NOMO-1 treated with dmso at 0.1 percent for 144 hours (cell line): ENCODE data around the gene SEMA3A.

Experiments used
- DNase-seq: peaks from one replicate; lab custom pipeline; 2025; ENCODE audit not compliant: unreplicated experiment; lab: John Stamatoyannopoulos, UW

SEMA3A gene

DNA sequence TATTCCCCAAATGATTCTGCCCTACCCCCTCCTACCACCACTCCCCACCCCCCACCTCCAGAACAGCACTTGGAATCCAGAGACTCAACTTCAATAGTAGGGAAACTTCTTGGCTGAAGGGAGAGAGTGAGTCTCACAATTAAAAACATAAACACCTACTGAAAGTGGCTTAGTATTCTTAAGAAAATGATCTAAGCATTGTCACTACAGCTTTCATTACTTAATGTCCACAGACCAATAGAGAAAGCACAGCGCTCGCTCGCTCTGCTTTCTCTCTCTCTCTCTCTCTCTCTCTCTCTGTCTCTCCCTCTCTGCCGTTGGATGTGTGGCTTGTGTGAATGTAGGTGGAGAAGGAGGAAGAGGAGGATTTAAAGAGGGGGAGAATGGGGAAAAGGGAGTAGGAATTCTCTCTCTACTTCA lies 1.5 kb upstream of the SEMA3A start:
- no peak for DNase-seq

DNA sequence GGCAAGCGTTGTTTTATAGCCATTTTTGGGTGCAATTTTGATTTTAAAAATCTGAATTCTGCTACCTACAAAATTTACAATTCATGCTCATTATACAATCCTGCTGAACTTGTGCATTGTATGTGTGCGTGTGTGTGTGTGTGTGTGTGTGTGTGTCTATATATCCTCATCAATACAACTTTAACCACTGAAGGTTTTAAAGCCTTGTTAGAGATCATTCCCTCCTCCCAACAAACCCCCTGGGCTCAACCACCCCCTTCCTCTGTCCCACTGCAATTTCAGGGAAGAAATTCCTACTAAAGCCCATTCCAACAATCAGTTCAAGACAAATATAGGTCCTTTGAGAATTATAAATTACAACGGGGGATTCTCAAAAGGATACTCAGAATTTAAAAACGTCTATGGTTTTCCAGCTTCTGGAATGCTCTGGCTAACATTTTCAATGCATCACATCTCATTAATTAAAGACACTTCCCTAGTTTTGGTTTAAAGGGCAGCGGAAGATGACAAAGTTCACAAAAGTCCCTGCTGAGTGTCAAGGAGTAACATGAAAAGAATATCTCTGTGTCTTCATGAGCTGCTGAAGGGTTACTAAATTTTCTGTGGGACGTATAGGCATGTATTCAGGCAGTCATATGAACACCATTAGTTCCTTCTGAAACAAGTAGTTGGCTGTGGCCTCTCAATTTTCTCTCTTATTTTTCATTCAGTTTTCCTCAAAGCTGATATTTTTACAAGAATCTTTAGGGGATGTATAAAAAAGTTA lies 889 bp upstream of the SEMA3A start:
- no peak for DNase-seq

DNA sequence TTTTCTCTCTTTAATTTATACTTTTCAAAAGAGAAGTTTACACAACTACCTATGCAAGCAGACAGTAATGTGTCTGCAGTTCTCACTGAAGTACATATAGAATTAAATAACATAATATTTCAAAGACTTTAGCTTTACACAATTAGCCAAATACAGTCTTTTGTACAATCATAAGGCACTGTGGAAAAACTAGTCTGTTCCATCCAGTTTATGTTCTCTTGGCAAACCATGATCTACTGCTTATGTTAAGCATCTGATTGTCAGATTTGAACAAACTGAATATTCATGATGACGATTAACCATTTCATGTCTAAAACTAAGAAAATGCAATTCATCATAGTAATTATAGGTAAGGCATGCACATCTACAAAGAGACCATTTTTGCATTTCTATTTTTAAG lies 842 bp downstream of the SEMA3A start:
- no peak for DNase-seq

DNA sequence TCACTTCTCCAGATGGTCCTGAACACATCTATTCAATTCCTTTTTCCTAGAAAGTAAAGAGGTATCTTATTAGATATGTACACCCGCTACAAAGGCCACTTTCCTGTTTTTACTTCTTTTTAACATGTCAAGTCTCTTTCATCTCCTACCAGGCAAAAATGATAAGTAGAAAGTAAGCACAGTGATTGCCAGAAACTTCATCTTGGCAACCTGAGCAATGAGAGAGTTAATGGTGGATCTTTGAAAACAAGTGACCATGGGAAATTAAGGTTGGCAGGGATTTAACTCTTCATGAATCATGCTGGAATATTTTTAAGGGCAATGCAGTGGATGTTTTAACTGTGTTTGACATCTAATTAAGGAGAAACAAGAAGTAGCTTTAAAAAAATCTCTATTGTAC lies 2.7 kb downstream of the SEMA3A start:
- DNase-seq: no peak

DNA sequence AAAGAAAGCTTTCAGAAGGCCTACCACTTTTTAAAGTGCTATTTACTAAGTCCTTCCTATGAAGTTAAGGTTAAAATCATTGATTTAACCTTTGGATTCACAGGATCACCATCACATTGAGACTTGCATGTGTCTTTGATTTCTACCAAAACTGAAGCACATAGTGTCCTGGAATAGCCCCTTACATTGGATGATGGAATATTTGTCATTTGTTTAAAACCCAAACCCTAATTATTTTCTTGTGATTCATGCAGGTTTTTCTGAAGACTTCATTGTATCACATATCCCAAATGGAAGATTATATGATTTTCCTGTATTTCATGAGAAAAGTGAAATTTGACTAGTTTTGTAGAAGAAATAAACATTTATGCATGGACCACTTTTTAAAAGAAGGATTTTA lies 3.3 kb downstream of the SEMA3A start:
- no peak for DNase-seq

DNA sequence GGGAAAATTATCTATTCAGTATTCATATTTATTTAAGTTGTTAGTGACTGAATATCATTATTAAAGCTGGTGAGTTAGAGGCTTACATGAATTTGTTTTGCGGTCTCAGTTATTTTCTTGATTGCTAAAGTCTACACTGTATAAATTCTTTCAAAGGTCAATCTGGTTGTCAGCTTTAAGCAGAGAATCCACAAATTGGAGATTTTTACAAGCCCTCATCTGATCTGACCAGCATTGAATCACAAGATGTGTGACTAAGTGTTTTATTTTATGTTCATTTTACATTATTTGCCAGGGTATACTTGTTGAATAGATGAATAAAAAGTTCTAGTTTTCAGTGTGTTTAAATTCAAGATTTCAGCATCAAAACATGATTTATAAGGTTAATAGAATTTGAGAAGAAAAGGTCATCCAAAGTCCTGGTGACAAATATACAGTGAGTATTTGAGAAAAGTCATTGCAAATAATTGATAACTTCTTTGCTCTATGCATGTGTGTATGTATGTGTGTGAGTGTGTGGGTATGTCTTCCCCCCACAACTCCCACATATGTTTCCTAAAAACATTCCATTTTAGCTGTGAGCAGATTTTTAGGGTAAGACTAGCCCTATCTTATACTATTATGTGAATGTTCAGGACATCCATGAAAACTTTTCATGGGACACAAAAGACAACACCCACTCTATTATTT lies 4.4 kb downstream of the SEMA3A start:
- DNase-seq: no peak

DNA sequence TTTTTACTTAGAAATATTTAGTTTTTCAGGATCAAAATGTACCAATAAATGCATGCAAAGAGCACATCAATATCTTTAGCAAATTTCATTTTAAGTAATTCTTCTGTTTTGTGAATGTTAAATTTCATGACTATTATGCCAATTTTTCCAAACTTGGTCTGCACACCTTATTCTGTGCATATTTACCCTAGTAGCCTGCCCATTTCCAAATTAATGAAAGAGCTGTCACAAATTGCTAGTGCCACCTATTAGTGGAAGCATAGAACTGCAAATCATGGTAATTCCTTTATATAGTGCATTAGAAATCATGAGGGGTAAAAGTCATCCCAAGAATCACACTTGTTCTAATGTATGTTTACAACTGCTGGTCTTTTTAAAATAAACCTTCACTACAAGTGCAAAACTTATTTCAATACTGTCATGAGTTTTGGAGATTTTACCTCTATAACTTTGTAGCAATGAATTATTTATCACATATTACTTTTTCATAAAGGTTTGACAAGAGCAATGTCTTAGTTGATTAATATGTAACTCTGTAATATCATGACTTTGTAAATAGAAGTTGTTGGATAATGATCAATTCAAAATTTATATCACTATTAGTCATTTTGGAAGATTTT lies 5.7 kb downstream of the SEMA3A start:
- no peak for DNase-seq

DNA sequence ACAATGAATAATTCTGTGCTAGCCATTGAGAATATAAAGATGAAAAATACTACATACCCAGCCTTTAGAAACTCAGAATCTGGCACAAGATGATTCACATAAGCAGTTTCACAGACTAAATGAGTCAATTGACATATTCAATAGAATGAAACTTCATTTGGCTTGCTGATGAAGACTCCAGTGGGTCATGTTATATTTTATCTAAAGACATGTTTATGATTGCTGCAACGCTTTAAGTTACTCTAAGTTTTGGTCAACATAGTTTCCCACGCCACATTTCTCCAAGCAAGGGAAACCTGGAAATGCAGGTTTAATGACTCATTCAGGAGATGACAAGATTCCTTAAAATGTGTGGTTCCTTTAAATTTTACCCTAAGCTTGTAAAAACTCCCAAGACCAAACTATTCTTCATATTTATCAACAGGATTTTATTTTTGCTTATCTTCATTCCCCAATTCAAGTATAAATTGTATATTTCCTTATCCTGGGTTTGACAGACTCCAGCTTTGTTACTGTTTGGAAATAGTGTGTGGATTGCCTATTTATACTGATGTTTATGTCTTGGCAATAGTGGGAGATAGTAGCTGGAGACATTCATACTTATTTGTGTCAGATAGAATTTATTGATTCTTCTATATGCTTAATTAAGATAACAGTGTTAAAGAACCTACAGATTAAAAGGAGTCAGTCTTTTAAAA lies 6.6 kb downstream of the SEMA3A start:
- no peak for DNase-seq

DNA sequence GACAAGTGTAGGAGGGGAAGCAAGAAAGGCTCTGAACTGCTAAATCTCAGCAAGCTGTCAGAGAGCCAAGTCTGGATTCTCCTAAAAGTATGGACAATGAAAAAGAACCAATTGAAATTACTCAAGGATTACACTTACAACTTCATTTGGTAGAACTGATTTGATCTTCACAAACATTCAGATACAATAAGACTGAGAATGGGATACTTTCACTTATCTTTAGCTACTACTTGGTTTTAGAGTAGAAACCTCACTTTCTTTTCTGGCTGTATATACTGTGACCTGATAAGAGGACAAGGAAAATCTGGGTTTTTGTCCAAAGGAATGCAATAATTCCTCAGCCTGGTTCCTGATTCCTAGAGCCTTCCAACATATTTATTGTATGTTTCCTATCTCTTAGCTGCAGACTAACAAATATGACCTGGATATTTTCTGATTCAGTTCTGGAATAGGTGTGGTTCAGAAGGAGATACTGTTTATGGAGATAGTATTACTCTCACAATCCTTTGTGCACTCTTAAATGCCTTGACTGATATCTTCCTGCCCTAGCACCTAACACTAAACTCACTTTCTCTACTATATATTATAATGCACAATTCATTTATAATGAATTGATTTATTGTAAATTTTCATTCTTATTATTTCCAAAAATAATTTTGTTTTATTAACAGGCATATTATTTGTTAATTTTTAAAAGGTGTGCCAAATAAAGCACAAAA lies 7.3 kb downstream of the SEMA3A start:
- DNase-seq: no peak

DNA sequence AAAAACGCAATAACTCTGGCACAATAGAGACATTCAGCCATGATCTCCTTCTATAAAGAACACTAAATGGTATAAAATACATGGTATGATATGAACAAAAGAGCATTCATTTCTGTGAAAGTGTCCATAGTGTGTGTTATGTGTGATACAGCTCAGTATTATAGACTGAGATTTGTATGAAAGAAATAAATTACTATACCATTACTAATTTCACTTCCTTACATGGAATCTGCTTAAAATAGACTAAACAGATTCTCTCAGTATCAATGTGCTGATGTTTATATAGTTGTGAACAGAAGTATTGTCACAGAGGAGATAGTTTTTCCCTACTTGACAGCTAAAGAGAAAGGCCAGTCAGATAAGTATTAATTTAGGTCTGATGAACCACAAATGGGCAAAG lies 10.8 kb downstream of the SEMA3A start:
- DNase-seq: no peak

DNA sequence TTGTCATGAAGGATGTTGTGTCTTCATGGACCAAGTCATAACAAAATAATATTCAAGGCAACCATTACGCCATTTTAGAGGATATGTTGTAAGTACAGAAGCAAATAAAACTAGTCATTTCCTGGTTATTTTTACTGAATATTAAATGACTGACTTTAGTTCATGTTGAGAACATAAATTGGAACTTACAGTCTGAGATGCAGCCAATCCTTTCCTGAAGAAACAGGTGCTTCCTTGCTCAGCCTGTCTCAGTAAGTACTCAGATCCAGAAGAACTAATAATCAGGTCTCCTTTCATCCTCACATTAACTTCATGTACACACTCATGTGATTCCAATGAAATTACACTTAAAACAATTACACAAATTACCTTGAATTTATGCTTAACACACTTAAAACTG lies 12.3 kb downstream of the SEMA3A start:
- no peak for DNase-seq

DNA sequence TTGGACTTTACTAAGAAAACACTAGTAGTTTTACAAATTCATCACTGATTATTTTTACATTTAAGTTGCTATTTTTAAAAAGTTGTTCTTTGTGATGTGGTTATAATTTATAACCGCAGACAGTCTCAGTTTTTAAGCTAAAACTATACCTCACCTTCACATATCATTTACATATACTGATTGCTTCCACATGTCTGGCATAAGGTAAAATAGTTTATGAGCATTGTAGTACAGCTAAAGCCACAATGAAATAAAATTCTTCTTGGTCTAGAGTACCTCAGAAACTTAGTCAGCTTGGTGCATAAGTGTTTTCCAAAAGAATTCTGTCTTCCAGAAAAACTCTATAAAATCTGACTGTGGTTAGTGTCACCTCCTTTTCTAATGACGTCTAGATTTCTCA lies 13.0 kb downstream of the SEMA3A start:
- DNase-seq: no peak

DNA sequence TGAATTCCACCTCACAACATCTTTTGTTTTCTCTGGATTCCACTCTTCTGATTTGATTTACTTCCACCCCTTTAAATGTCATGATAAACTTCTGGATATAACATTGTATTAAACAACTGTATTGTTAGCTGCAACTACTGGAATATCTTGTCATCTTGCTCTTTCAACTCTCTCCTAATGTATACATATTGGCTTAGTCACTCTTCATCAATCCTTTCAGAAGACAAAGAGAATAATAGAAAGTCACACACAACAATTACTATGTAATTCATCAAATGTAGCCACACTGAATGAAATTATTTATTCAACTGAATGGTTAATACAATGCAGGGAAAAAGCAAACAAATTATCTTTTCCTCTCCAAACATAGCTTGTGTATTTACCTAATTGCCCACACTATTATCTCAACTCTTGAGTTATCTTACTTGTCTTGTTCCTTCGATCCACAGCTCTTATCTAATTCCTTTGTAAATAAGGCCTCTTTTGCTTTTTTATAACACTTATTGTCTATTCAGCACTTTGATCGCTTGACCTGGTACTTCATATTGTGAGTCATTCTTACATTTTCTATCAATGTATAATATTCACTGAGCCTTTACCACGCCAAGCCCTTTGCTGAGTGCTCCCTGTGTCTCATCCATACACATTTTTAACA lies 16.7 kb downstream of the SEMA3A start:
- no peak for DNase-seq

DNA sequence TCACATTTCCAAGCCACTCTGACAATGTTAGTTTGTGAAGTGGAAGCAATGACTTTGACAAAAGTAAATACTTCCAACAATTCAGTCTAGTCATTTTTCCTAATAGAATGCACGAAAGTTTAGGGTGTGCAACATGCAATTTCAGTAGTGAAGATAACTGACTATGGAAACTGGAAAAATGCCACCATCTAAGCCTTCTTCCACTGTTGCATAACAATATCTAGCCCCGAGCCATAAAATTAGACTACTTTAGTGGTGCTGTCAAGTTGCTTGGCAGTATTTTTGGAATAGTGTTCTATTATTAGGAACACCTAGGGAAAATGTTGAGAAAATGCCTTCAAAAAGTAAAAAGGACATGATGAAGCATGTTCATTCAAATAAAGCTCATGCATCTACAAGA lies 17.9 kb downstream of the SEMA3A start:
- no peak for DNase-seq

DNA sequence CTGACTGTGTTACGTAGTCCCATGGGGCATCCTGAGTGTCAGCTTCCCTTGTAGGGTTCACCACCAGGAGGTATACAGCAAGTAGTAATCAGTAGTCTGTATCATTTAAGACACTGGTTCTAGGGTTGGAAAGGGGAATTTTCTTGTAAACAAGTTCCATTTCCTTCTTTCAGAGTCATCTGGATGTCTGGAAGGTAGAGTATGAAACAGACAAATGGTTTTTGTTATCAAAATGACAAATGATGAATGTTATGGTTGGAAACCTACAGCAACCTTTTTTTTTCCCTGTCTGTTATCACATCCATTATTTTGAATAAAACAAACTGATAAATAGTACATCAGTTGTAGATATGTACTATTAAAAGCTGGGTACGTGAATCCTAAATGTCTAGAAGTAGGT lies 19.1 kb downstream of the SEMA3A start:
- no peak for DNase-seq

DNA sequence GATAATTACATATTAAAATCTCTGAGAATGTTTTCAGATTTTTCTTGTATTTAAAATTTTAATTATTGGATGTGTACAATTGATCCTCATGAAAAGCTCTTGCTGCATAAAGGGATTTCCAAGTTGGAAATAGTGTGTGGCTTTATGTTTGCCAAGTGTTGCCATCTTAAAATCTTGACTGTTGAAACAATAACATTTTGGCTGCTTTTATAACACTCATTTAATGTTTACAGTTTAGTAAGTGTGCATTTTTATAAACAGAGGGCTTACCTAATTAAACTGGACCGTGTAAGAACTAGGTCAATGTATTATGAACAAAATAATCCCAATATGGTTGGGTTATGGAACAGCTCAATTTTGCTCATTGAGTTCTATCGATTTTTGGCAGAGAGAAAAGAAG lies 23.9 kb downstream of the SEMA3A start:
- no peak for DNase-seq

DNA sequence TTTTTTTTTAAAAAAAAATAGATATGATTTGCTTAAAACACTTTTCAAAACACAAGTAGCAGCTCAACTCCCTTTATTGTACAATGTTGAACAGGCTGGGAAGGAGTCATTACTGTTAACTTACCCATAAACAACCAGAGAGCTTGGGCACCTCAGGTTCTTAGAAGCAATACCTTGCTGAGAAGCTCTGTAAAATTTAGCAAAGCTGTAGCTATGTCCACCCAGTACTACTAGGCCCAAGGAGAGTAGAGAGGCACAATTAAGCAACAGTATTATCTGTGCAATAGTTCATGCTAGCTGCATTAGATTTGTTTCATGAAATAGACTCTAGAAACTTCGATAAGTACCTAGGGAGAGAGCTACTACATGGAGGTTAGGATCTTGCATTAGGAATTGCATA lies 32.0 kb downstream of the SEMA3A start:
- DNase-seq: no peak

DNA sequence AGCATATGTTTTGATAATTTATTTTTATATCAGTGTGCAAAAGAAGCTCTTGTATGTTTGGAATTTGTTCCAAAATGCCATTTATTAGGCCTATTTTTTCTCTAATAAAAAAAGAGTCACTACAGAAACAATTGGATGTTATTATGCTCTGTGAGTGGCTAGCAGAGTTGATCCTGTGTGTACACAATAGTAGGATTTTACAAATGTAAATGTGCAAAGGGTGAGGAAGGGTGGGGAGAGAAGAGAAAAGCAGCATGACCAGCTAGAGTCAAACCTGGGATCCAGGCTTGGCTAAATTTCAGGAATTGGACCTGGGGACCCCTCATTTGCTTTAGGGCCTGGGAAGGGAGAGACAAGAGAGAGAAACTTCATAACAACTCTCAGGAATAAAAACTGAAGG lies 32.5 kb downstream of the SEMA3A start:
- DNase-seq: no peak

DNA sequence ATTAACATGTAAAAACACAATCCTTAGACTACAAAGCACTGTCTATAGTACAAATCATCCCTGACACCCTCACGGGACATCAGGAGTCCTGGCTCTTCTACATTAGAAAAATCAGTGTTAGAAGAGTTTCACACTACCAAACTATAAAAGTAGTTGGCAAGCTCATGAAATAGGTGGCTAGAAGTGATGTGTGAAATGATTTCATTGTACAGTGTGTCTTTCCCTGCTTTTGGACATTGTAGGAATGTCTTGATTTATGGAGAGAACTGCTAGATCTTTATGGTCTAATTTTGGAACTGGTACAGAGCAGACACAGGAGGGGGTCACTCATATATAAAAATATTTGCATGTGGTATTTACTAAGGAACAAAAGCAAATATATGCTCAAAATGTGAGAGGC lies 33.2 kb downstream of the SEMA3A start:
- no peak for DNase-seq

DNA sequence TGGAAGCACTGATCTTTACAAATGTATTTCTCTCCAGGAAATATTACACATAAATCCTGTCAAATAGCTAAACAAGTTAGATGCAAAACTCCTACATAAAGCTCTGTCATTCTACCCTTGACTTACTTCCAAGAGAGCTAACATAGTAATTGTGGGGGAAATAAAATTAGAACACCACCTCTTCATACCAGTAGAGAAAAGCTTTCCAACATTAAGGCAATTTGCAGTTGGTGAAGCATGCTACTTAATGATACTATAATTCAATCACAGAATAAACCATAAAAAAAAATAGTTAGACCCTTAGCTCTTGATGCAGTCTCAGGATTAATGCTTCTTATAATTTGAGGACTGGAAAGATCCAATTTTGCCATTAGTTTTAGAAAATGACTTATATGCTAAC lies 35.2 kb downstream of the SEMA3A start:
- DNase-seq: no peak

DNA sequence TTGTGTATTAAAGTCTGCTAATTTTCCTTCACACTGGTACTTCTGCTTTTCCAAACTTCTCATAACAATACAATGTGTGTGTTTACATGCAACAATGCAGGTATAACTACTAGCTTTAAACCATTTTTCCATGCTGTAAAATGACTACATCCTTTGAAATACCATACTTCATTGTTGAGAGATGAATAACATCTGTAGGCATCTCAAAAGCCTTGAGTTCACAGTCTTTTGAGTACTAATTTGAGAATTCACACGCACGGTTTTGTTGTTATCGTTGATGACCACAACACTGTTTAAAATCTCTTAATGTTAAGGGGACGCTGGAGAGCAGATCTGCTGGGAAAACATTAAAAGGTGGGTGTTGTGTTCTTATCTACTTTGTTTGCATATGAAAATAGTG lies 37.4 kb downstream of the SEMA3A start:
- no peak for DNase-seq
